Muscle of leg (tissue), 11 donors: ENCODE measurements around the gene ENTPD7. TPM values are rescaled to one million over a fixed set of nuclear protein-coding genes. Genes with fewer than 3 reads are reported as not detected.
A peak's percentile ranks its signal among the peaks of the same experiment; 100 is the strongest.

Experiments
- DNase-seq: peaks from one replicate; pipeline ENCODE4 v3.0.0; 2013
- H3K27ac ChIP-seq: one replicate; pipeline ENCODE4 v1.5.1; 2013; ENCODE audit warnings: mild to moderate bottlenecking, low read length, control low read depth
- H3K27me3 ChIP-seq: one replicate; pipeline ENCODE4 v1.6.1; 2013; ENCODE audit warnings: low read length; ENCODE audit not compliant: control insufficient read depth, insufficient read depth
- H3K36me3 ChIP-seq: one replicate; pipeline ENCODE4 v1.6.1; 2013; ENCODE audit warnings: low read length; ENCODE audit not compliant: control insufficient read depth, insufficient read depth
- H3K4me1 ChIP-seq: one replicate; pipeline ENCODE4 v1.6.1; 2013; ENCODE audit warnings: low read length; ENCODE audit not compliant: control insufficient read depth, insufficient read depth
- H3K4me3 ChIP-seq: one replicate; pipeline ENCODE4 v1.5.1; 2013; ENCODE audit warnings: low read length, control low read depth
- H3K9me3 ChIP-seq: replicated peaks from 2 replicates; pipeline ENCODE4 v1.6.1; 2013; ENCODE audit warnings: low read depth, low read length; ENCODE audit not compliant: control insufficient read depth
- WGBS: methylation state at CpG from one replicate; pipeline ENCODE4 v1.1.5; 2013; ENCODE audit warnings: missing lambda C conversion rate; ENCODE audit not compliant: insufficient coverage; 5-methylcytosine and 5-hydroxymethylcytosine counted together
- polyA plus RNA-seq, 8 donors: library from polyadenylated mRNA; unstranded; fragments of 120-200 nt; gene quantifications; one replicate each; pipeline versions ENCODE4 v1.2.1 to v1.2.3, GENCODE V29; 2013; ENCODE audit warnings: inconsistent platforms in 1 of 8, low replicate concordance in 1 of 8; ENCODE audit not compliant: insufficient read length in 8 of 8, insufficient read depth in 1 of 8
- total RNA-seq: library from RNA; stranded (reverse); fragments of 120-200 nt; gene quantifications from one replicate; pipeline ENCODE4 v1.2.4, GENCODE V29; 2013

The ENTPD7 gene
- total and polyA plus RNA-seq, 9 donors: 3.4 to 4.9 (median 4.3) TPM

GRCh38 chr10:99665304-99665703 is 6.0 kb downstream of the ENTPD7 start:
- DNase-seq: no peak

GRCh38 chr10:99667108-99667751 is 7.9 kb downstream of the ENTPD7 start:
- no CpG with 5 or more reads among the region's 4 CpGs for WGBS
- Histone ChIP-seq H3K27me3 (no peaks in the 10 kb centered on the region), H3K36me3 (no peaks in the 10 kb centered on the region), H3K4me1 (no peaks in the 10 kb centered on the region), H3K4me3 (no peak overlapping the region), H3K9me3 (no peaks in the 10 kb centered on the region), H3K27ac (no peak overlapping the region)
- DNase-seq: no peak

More at GRCh38 chr10:99665304-99665703, 6.0 kb downstream of the ENTPD7 start:
- Histone ChIP-seq H3K27me3 (no peaks in the 10 kb centered on the region), H3K9me3 (no peaks in the 10 kb centered on the region), H3K4me3 (no peak overlapping the region), H3K27ac (no peak overlapping the region), H3K36me3 (no peaks in the 10 kb centered on the region), H3K4me1 (no peaks in the 10 kb centered on the region)
- 100% methylated on average over 1 of the region's 2 CpGs for WGBS

- H3K4me1 ChIP-seq: no peaks in the 10 kb centered on the region
- no peak for DNase-seq
- no peaks in the 10 kb centered on the region for H3K27me3 ChIP-seq
- no peaks in the 10 kb centered on the region for H3K9me3 ChIP-seq
- no peak overlapping the region for H3K4me3 ChIP-seq
- H3K36me3 ChIP-seq: no peaks in the 10 kb centered on the region
- H3K27ac ChIP-seq: no peak overlapping the region
- WGBS: no CpG with 5 or more reads among the region's 2 CpGs
Measured at GRCh38 chr10:99671386-99671785, 12.1 kb downstream of the ENTPD7 start.

GRCh38 chr10:99672884-99673283 is 13.6 kb downstream of the ENTPD7 start:
- Histone ChIP-seq H3K4me3 (no peak overlapping the region), H3K27me3 (no peaks in the 10 kb centered on the region), H3K36me3 (no peaks in the 10 kb centered on the region), H3K27ac (no peak overlapping the region), H3K4me1 (no peaks in the 10 kb centered on the region), H3K9me3 (no peaks in the 10 kb centered on the region)
- DNase-seq: no peak
- WGBS: no CpG with 5 or more reads among the region's 2 CpGs

GRCh38 chr10:99673492-99673891 is 14.2 kb downstream of the ENTPD7 start:
- no peak for DNase-seq
- no CpG with 5 or more reads among the region's 2 CpGs for WGBS
- no peaks in the 10 kb centered on the region for H3K4me1 ChIP-seq
- no peak overlapping the region for H3K27ac ChIP-seq
- H3K27me3 ChIP-seq: no peaks in the 10 kb centered on the region
- no peaks in the 10 kb centered on the region for H3K36me3 ChIP-seq
- no peaks in the 10 kb centered on the region for H3K9me3 ChIP-seq
- H3K4me3 ChIP-seq: no peak overlapping the region

GRCh38 chr10:99674762-99675161 is 15.5 kb downstream of the ENTPD7 start:
- Histone ChIP-seq H3K36me3 (peaks cover 2% of the 10 kb centered on the region), H3K27ac (no peak overlapping the region), H3K27me3 (no peaks in the 10 kb centered on the region), H3K9me3 (no peaks in the 10 kb centered on the region), H3K4me1 (no peaks in the 10 kb centered on the region), H3K4me3 (no peak overlapping the region)
- no CpG with 5 or more reads among the region's 1 CpG for WGBS
- DNase-seq: peak; percentile 18

GRCh38 chr10:99676426-99676825 is 17.1 kb downstream of the ENTPD7 start:
- no peaks in the 10 kb centered on the region for H3K27me3 ChIP-seq
- DNase-seq: no peak
- H3K4me3 ChIP-seq: no peak overlapping the region
- no peak overlapping the region for H3K27ac ChIP-seq
- H3K9me3 ChIP-seq: no peaks in the 10 kb centered on the region
- H3K4me1 ChIP-seq: peaks cover 2% of the 10 kb centered on the region
- H3K36me3 ChIP-seq: peaks cover 7% of the 10 kb centered on the region

- no peak overlapping the region for H3K27ac ChIP-seq
Measured at GRCh38 chr10:99676895-99677294, 17.6 kb downstream of the ENTPD7 start.

GRCh38 chr10:99678921-99679320 is 19.6 kb downstream of the ENTPD7 start:
- H3K27me3 ChIP-seq: no peaks in the 10 kb centered on the region
- no peak overlapping the region for H3K27ac ChIP-seq
- no peak for DNase-seq
- no peak overlapping the region for H3K4me3 ChIP-seq
- no peaks in the 10 kb centered on the region for H3K9me3 ChIP-seq
- peaks cover 7% of the 10 kb centered on the region for H3K36me3 ChIP-seq
- 58% methylated on average over 3 of the region's 3 CpGs for WGBS
- peaks cover 2% of the 10 kb centered on the region for H3K4me1 ChIP-seq

More at GRCh38 chr10:99676895-99677294, 17.6 kb downstream of the ENTPD7 start:
- peaks cover 2% of the 10 kb centered on the region for H3K4me1 ChIP-seq
- no peak for DNase-seq
- WGBS: no CpG with 5 or more reads among the region's 3 CpGs
- no peaks in the 10 kb centered on the region for H3K27me3 ChIP-seq
- H3K9me3 ChIP-seq: no peaks in the 10 kb centered on the region
- peaks cover 7% of the 10 kb centered on the region for H3K36me3 ChIP-seq
- H3K4me3 ChIP-seq: no peak overlapping the region

GRCh38 chr10:99681553-99681952 is 22.2 kb downstream of the ENTPD7 start:
- Histone ChIP-seq H3K4me1 (peaks cover 2% of the 10 kb centered on the region), H3K9me3 (no peaks in the 10 kb centered on the region), H3K4me3 (no peak overlapping the region), H3K27ac (no peak overlapping the region), H3K27me3 (no peaks in the 10 kb centered on the region), H3K36me3 (peaks cover 7% of the 10 kb centered on the region)
- WGBS: 93% methylated on average over 3 of the region's 4 CpGs
- DNase-seq: peak; percentile 43

GRCh38 chr10:99682032-99682431 is 22.7 kb downstream of the ENTPD7 start:
- Histone ChIP-seq H3K36me3 (peaks cover 7% of the 10 kb centered on the region), H3K4me1 (peaks cover 2% of the 10 kb centered on the region), H3K27me3 (no peaks in the 10 kb centered on the region), H3K4me3 (no peak overlapping the region), H3K9me3 (no peaks in the 10 kb centered on the region), H3K27ac (no peak overlapping the region)
- WGBS: no CpG with 5 or more reads among the region's 1 CpG
- DNase-seq: no peak
